Neutrophil (primary cell): ENCODE results near the gene GABBR2.
"Not testable (repeated sequence)": the region's sequence is repeated elsewhere in the genome, so short reads cannot be mapped to it uniquely, and the experiment has no call there.

Experiments used
- H3K27ac ChIP-seq: fragments of 200-600 bp; sonication (generic); 2 replicates; pipeline ENCODE4 v1.5.1; 2016; ENCODE audit warnings: mild to moderate bottlenecking, moderate library complexity
- H3K27me3 ChIP-seq: fragments of 200-600 bp; sonication (generic); 2 replicates; pipeline ENCODE4 v1.6.0; 2016; ENCODE audit warnings: mild to moderate bottlenecking
- H3K36me3 ChIP-seq: fragments of 200-600 bp; sonication (generic); 2 replicates; pipeline ENCODE4 v1.5.1; 2017
- H3K4me1 ChIP-seq, 2 experiments: fragments of 200-600 bp in 1 of 2; sonication (generic) in 1 of 2; 1 replicate in 1 of 2; 2 replicates in 1 of 2; pipeline versions ENCODE4 v1.5.1 to v1.6.1; 2013 to 2016; ENCODE audit warnings: low read depth in 1 of 2, low read length in 1 of 2, mild to moderate bottlenecking in 1 of 2, moderate library complexity in 1 of 2; ENCODE audit not compliant: control insufficient read depth in 1 of 2, insufficient read depth in 1 of 2
- H3K4me3 ChIP-seq, 2 experiments: fragments of 200-600 bp in 1 of 2; sonication (generic) in 1 of 2; 1 replicate in 1 of 2; 2 replicates in 1 of 2; pipeline ENCODE4 v1.5.1; 2013 to 2016; ENCODE audit warnings: low read depth in 1 of 2, low read length in 1 of 2, mild to moderate bottlenecking in 1 of 2, moderate library complexity in 1 of 2
- H3K9me3 ChIP-seq: fragments of 200-600 bp; sonication (generic); 2 replicates; pipeline ENCODE4 v1.5.1; 2016
- TF ChIP-seq, protein P1 (sequence below): fragments of 200-600 bp; sonication (generic); IDR thresholded peaks from 2 replicates; pipeline ENCODE4 v1.5.1; 2016; ENCODE audit warnings: antibody characterized with exemption

GABBR2 gene

DNA sequence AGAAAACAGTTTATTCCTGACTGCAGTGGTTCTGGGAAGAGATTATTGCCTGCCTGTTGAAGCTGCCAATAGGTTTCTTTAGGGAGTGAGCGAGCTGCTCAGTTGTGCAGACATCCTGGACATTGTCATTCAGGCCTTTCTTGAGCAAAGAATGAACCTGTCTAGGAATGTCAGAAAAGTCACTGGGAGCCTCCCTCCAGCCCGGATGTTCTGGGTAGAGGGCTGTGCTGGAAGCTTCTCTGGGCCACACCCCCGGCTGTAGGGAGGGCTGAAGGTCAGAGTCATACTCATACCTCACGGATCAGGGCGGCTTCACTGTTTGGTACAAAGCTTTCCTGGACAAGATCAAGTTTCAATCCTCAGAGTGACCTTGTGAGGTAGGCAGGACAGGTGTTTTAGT is 419.9 kb downstream of the GABBR2 start:
- H3K9me3 ChIP-seq: no peaks in the 10 kb centered on the region
- peaks cover 35% of the 10 kb centered on the region for H3K27me3 ChIP-seq
- no peak overlapping the region for H3K27ac ChIP-seq
- no peaks in the 10 kb centered on the region for H3K4me1 ChIP-seq
- no peaks in the 10 kb centered on the region for H3K36me3 ChIP-seq
- no peak overlapping the region for H3K4me3 ChIP-seq
- TF ChIP-seq, protein P1, sequence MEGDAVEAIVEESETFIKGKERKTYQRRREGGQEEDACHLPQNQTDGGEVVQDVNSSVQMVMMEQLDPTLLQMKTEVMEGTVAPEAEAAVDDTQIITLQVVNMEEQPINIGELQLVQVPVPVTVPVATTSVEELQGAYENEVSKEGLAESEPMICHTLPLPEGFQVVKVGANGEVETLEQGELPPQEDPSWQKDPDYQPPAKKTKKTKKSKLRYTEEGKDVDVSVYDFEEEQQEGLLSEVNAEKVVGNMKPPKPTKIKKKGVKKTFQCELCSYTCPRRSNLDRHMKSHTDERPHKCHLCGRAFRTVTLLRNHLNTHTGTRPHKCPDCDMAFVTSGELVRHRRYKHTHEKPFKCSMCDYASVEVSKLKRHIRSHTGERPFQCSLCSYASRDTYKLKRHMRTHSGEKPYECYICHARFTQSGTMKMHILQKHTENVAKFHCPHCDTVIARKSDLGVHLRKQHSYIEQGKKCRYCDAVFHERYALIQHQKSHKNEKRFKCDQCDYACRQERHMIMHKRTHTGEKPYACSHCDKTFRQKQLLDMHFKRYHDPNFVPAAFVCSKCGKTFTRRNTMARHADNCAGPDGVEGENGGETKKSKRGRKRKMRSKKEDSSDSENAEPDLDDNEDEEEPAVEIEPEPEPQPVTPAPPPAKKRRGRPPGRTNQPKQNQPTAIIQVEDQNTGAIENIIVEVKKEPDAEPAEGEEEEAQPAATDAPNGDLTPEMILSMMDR: no peak

DNA sequence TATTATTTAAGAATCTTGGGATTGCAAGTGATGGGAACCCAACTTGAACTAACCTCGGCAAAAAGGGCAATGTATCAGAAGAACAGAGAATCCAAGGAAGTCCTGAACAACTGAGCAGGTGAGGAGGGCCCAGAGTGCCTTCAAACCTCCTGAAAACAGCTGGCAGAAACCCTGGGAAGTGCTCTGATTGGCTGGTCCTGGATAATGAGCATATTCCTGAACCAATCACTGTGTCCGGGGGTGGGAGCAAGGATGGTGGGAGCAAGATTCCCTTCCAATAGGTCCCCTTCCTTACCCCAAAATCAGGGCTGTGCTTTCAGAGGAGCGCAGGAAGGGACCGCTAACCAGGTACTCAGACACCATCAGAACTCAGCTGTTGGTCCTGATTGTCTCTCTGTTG is 421.4 kb downstream of the GABBR2 start:
- TF ChIP-seq, protein P1: no peak
- H3K27ac ChIP-seq: no peak overlapping the region
- H3K27me3 ChIP-seq: peaks cover 36% of the 10 kb centered on the region
- H3K9me3 ChIP-seq: no peaks in the 10 kb centered on the region
- no peaks in the 10 kb centered on the region for H3K4me1 ChIP-seq
- no peaks in the 10 kb centered on the region for H3K36me3 ChIP-seq
- H3K4me3 ChIP-seq: no peak overlapping the region

DNA sequence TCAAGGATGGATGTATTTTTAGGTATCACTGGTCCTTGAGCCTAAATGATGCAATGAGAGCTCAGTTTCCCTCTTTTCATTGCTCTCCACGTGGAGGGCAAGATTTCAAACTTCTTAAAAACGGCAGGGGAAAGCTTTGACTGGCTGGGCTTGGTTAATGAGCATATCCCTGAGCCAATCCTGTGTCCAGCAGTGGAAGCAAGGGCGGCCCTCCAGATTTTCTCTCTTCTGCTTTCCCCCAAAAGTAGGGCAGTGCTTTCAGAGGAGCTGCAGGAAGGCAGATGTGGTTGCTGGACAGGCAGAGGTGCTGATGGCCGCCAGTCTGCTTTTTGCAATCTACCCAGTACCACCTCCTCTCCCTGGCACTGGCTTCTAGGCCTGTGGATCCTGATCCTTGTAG is 423.3 kb downstream of the GABBR2 start:
- Histone ChIP-seq H3K27ac (no peak overlapping the region), H3K9me3 (no peaks in the 10 kb centered on the region), H3K4me1 (no peaks in the 10 kb centered on the region), H3K4me3 (no peak overlapping the region), H3K36me3 (no peaks in the 10 kb centered on the region), H3K27me3 (peaks cover 22% of the 10 kb centered on the region)
- TF ChIP-seq, protein P1: no peak

DNA sequence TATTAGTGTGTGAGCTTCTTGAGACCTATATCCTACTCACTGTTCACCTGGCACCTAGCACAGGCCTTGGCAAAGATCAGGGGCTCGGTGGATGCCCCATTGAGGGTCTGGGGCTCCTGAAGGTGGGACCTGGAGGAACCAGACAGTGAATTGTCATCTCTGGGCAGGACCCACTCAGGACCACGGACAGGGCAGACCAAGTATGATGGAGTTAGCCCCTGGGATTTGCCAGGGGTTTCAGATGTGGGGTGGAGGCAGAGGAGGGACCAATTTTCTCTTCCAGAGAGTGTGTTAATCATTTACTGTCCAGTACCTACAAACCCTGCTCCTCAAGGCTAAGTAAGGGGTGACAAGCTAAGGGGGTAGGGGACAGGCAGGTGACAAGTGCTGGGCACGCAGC is 424.0 kb downstream of the GABBR2 start:
- no peaks in the 10 kb centered on the region for H3K9me3 ChIP-seq
- H3K27me3 ChIP-seq: peaks cover 28% of the 10 kb centered on the region
- TF ChIP-seq, protein P1: no peak
- no peak overlapping the region for H3K4me3 ChIP-seq
- no peaks in the 10 kb centered on the region for H3K36me3 ChIP-seq
- no peak overlapping the region for H3K27ac ChIP-seq
- H3K4me1 ChIP-seq: no peaks in the 10 kb centered on the region

DNA sequence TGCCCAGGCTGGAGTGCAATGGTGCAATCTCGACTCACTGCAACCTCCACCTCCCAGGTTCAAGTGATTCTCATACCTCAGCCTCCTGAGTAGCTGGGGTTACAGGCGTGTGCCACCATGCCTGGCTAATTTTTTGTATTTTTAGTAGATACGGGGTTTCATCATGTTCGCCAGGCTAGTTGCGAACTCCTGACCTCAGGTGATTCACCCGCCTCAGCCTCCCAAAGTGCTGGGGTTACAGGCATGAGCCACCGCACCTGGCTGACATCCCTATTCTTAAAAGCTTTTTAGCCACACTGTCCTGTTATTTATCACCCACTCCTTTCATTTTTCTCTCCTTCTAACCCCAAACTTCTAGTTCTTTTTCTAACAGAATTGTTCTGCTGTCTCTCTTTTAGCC is 425.6 kb downstream of the GABBR2 start:
- H3K9me3 ChIP-seq, H3K4me1 ChIP-seq, H3K36me3 ChIP-seq, H3K27ac ChIP-seq, H3K4me3 ChIP-seq: not testable (repeated sequence)
- peaks cover 37% of the 10 kb centered on the region for H3K27me3 ChIP-seq

DNA sequence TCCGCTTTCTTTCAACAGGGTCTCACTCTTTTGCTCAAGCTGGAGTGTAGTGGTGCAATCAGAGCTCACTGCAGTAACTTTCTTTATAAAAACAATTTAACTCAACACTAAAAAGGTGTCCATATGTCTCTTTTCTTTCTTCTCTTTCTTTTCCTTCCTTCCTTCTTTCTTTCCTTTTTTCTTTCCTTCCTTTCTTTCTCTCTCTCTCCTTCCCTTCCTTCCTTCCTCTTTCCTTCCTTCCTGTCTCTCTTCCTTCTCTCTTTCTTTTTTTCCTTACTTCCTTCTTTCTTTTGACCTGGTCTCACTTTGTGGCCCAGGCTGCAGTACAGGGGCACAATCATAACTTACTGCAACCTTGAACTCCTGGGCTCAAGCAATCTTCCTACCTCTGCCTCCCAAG is 427.5 kb downstream of the GABBR2 start:
- no peak overlapping the region for H3K4me3 ChIP-seq
- TF ChIP-seq, protein P1: no peak
- H3K9me3 ChIP-seq: no peaks in the 10 kb centered on the region
- no peaks in the 10 kb centered on the region for H3K36me3 ChIP-seq
- no peaks in the 10 kb centered on the region for H3K4me1 ChIP-seq
- no peak overlapping the region for H3K27ac ChIP-seq
- peaks cover 55% of the 10 kb centered on the region for H3K27me3 ChIP-seq
